Stimulated activated CD8-positive, alpha-beta memory T cell treated with anti-CD3 and anti-CD28 coated beads, Interleukin-7, amount 100 ng/mL, for 1 hour (primary cell): Measurements from ENCODE around the gene E2F4.
A peak's percentile ranks its signal among the peaks of the same experiment; 100 is the strongest.

Source experiments
- DNase-seq, 2 donors: peaks; one replicate each; pipeline ENCODE4 v3.0.0-alpha.2; 2020; ENCODE audit warnings: low read depth in 2 of 2

E2F4 gene

DNA sequence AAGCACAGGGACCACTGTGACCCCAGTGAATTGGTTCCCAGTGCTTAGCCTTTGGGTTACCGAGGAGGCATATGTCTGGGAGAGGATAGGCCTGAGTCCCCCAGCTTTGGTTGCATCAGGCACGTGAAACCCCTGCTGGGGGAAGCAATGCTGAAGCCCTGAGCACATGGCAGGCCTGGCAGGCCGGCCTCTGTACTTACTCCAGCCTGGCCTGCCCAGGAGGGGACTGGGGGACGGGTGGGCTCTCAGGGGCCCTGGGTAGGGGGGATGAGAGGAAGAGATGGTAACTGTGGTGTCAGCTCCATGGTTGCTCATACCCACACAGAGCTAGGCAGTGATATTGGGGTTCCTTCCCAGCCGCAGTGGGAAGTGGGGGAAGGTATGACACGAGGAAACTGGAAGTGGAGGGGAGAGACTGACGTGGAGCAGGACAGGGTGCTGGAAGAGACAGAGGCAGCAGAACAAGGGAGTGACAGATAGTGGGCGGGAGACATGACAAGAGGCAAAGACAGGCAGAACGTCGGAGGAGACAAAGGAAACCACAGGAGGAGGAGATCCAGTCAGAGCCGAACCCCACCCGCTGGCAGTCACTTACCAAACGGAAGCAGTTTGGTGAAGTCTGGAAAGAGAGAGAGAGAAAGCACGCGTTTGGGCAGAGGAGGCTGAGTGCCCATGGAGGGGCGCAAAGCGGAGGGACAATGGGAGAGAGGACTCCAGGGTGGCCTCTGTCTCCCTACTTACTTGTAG lies 44.0 kb downstream of the E2F4 start:
- no peak for DNase-seq

- DNase-seq: peak in 1 of 2 donors; percentile 34
These were observed 44.8 kb downstream of the E2F4 start for GRCh38 chr16:67236563-67237395.

GRCh38 chr16:67237396-67238277 lies 45.7 kb downstream of the E2F4 start:
- DNase-seq: no peak

- DNase-seq: no peak
These were observed 46.3 kb downstream of the E2F4 start for GRCh38 chr16:67238278-67238575.

- no peak for DNase-seq
These were observed 47.0 kb downstream of the E2F4 start for GRCh38 chr16:67238806-67239470.

- DNase-seq: no peak
These were observed 48.6 kb downstream of the E2F4 start for GRCh38 chr16:67240506-67240905.

DNA sequence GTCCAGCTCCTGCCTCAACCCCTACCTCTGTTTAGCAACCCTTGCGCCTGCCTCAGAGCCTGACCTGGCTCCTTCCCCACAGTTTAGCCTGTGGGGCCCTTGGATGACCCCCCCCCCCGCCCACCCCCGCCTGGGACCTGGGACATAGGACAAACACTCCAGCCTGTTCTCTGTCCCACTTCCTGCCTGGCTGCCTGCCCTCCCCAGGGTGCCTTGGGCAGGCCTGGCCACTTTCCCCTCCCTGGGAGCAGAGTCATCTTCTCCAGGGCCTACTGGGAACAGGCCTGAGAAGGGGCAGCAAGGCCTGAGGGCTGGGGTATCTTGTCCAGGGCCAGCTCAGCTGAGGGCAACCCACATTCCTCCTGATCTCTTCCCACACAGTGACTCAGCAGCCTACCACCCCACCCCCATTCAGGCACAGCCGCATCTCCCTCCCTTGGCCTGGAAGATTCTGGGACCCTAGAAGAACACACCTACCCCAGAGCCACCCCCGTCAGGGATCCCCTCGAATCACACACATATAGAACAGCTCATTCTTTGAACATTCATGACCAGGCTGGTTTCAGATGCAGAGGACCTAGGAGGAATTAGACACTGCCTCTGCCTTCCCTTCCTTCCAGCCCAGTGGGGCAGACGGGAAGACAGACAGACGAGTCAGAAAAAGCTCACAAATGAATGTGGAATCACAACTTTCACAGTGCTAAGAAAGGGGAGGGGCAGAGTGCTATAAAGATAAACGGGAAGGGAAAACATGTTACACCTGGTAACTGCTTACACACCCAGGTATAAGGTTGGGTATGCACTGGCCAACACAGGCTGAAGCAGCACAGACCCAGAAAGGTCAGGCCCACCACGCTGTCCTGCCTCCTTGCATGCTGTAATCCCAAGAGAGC lies 49.3 kb downstream of the E2F4 start:
- no peak for DNase-seq

DNA sequence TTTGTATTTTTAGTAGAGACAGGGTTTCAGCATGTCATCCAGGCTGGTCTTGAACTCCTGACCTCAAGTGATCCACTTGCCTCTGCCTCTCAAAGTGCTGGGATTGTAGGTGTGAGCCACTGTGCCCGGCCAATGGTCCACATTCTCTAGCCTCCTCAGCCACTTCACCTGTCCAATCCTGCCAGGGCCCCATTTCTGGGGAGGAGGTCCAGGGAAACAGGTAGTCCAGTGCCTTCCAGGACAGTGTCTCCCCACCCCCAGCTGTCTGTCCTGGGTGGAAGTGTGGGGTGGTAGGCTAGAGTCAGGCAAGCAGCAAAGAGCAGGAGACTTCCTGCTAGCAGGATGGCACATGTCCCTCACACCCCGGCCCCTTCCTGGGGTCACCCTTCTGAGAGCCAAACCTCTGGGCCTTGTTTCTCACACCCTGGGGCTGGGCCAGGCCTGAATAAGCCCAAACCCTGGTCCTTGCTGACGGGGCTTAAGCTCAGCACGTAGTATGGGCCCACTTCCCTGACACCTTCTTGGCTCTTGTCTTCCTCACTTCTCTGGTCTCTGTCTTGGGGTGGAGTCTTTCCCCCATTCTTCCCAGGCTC lies 50.3 kb downstream of the E2F4 start:
- DNase-seq: no peak

DNA sequence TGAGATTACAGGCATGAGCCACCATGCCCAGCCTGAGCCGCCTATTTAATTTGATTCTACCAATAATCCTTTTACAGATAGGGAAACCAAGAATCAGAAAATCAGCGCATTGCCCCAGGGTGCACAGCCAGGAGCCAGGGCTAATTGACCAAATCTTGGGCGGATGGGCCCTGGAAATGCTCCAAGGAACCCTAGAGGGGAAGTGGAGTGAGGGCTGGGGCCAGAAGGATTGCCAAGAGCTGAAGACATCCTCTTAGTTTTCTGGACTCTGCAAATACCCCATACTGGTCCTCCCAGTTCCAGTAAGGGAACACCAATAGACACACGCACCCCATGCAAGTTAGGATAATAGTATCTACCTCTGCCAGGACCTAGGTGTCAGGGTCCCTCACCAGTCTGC lies 51.5 kb downstream of the E2F4 start:
- DNase-seq: no peak

DNA sequence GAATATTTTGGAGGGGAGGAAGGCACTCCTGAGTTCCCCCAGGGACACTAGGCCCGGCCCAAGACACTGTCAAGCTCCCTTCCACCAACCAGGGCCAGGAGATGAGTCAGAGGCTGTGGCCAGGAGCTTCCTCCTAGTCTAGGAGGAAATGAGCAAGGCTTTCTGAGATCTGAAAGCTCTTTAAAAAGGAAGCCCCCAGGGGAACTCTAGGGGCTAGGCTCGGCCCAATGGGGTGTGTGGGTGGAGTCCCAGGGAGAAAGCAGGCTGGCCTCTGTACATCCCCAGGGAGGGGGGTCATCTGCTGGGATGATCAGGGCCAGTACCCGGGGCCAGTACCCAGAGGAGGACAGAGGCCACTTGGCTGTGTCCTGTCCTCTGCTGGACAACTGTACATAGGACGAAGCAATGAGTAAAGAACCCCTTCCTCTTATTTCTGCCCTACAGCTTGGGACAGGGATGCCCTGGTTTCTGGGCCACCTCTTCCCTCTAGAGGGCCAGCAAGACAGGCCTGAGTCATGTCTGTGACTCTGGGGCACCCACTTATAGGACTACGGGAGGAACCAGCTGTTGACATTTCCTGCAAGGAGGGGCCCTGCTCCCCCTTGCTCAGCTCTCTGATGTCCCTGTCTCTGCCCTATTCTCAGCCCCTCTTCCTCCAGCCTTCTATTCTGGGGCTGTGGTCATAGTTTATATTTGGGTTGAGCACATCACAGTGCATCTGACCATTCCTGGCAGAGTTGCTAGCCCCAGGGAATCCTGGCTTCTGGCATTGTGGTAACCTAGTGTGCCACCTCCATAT lies 52.6 kb downstream of the E2F4 start:
- DNase-seq: peak; percentile 55 to 66

GRCh38 chr16:67245186-67245585 lies 53.2 kb downstream of the E2F4 start:
- no peak for DNase-seq

- no peak for DNase-seq
These were observed 53.7 kb downstream of the E2F4 start for GRCh38 chr16:67245674-67246080.

DNA sequence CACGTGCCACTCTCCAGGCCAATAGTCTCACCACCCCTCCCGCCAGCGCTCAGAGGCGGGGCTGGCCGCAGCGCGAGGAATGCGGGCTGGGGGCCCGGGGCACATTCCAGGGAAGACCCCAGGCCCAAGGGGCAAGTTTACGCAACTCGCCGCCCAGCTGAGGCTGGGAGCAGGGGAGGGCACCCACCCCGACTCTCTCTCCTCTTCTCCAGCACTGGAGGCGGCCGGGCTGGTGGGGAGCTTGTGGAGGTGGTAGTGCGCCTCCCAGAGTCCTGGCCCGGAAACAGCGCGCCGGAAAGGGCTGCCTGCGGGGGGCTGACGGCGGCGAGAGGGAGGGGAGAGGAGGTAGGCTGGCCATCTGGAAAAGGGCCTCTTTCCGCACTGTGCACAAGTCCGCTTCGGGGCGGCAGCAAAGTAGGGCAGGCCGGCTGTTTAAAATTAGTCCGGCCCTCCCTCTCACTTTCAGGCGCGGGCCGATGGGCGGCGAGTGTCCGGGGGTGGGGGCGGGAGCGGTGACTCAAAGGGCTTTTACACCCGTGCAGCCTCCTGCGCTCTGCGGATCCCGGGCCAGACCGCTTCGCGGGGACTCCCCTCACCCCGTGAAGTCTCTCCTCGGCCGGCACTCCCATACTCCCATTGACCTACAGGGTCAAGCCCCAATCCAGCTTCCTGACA lies 54.3 kb downstream of the E2F4 start:
- peak in 1 of 2 donors; percentile 25 for DNase-seq

DNA sequence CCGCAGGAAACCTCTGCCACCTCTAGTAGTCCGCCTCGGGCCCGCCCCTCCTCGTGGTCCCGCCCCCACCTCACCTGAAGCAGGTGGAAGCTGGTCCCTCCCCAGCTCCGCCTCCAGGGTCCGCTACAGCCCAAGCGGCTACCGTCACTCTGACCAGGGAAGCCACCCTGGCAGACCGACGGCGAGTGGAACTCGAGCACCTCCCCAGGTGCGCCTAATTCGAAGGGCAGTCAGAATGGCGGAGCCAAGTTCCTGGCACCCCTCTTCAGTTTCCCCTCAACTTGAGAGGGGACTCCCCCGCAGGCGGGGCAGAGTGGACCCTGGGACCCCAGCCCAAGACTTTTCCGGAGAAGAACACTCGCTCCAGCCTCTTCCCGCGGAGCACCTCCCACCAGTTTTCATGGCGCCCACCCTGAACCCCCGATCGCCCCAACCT lies 54.8 kb downstream of the E2F4 start:
- no peak for DNase-seq

DNA sequence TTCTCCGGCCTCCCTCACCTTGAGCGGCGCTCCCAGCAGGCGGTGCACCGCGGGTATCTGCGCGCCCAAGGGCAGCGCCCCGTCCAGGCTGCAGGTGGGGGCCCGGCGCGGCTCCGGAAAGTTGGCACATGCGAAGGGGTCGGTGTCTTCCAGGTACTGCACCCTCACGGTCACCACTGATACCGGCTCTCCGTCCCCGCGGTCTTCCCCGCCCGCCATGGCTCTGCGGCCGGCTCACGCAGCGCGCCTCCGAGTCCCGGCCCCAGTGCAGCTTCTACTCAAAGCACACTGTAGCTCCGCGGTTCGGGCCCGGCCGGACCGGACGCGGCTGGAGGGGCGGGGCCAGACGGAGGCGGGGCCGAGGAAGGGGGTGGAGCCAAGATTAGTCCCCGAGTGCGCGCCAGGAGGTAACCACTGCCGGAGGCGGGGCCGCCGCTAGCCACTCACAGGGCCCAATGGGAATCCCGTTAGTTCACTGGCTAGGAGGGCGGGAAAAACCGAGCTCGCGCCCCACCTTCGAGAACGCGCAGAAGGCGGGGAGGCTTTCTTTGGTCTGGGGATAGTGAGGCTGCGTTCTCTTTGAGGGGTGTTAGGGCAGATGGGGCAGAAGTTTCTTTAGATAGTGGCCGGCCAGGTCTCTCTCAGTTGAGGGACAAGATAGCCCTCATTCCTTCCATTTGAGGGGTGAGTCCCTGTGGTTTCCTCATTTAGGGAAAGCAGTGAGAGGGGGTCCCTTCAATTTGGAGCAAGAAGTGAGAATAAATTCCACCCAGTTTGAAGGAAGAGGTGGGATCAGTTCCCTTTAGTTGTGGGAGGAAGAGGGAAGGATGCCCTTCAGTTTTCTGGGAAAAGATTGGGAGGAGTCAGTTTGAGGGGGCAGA lies 55.5 kb downstream of the E2F4 start, which contains the start of gene FHOD1:
Gene FHOD1, minus strand, starts transcription at position 290 of the 881 bp plus-strand sequence. Its CDS starts 71 bp downstream, at position 219.
- peak; percentile 90 to 93 for DNase-seq

GRCh38 chr16:67248073-67248400 lies 56.1 kb downstream of the E2F4 start:
- no peak for DNase-seq
